ENCODE data around the gene CEACAM16.

DNA sequence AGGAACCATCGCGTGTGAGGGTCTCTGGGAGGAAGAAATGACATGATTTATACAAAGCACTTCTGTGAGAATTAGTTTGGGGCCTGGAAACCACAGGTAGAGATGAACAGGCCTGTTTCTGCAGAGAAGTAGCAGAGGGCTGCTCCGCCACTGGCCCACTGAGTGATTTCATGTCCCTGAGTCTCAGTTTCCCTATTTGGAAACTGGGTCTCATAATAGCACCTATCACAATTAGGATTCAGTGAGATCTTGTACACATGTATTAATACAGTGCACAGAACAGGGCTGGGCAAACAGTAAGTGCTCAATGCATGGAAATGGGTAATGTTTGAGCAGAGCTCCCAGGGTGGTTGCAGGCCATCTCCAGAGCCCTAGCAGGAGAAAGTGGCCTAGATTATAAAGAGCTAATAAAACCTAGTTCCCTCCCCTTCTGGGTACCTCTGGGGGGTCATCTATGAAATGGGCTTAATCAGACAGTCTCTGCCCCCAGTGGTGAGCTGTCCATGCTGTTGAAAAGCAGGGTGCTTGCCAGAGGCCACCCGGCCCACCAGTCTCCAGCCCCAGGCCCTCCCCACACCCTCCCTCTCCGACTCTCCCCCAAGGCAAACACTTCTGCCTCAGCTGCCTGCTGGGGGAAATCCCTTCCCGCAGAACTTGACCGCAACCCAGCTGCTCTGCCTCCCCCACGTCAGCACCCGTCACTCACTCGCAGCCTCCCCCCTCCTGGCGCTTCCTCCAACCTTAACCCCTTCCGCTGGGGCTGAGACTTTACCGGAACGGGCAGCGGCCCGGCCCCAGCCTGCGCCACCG, 54.1 kb downstream of the CEACAM16 start:
- TF ChIP-seq POLR2A (IDR thresholded peaks at IDR 0.05): peak; percentile 41 to 52
- TF ChIP-seq, protein P1, sequence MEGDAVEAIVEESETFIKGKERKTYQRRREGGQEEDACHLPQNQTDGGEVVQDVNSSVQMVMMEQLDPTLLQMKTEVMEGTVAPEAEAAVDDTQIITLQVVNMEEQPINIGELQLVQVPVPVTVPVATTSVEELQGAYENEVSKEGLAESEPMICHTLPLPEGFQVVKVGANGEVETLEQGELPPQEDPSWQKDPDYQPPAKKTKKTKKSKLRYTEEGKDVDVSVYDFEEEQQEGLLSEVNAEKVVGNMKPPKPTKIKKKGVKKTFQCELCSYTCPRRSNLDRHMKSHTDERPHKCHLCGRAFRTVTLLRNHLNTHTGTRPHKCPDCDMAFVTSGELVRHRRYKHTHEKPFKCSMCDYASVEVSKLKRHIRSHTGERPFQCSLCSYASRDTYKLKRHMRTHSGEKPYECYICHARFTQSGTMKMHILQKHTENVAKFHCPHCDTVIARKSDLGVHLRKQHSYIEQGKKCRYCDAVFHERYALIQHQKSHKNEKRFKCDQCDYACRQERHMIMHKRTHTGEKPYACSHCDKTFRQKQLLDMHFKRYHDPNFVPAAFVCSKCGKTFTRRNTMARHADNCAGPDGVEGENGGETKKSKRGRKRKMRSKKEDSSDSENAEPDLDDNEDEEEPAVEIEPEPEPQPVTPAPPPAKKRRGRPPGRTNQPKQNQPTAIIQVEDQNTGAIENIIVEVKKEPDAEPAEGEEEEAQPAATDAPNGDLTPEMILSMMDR (IDR thresholded peaks at IDR 0.05 in 4 of 5, conservative IDR thresholded peaks at IDR 0.05 in 1 of 5): no peak
